Psoas muscle (tissue), 8 donors: ENCODE results near the gene SLC17A6. TPM values are rescaled to one million over a fixed set of nuclear protein-coding genes. Genes with fewer than 3 reads are reported as not detected.

Experiments
- ATAC-seq, 4 donors: fragments of 200-7000 bp; cut with Tn5 transposase; one replicate each; pipeline ENCODE4 v1.9.1; 2020; ENCODE audit warnings: moderate library complexity in 3 of 4, mild to moderate bottlenecking in 2 of 4
- DNase-seq, 2 donors: peaks; one replicate each; pipeline ENCODE4 v3.0.0-alpha.2; 2020
- H3K27ac ChIP-seq: fragments of 200-600 bp; one replicate; pipeline ENCODE4 v1.8.0; 2022
- H3K27me3 ChIP-seq, 3 donors: fragments of 200-600 bp in 1 of 3; one replicate each; pipeline versions ENCODE4 v1.6.1 to v1.8.0; 2013 to 2022; ENCODE audit warnings: low read length in 2 of 3, mild to moderate bottlenecking in 2 of 3, moderate library complexity in 1 of 3; ENCODE audit not compliant: insufficient read depth in 3 of 3
- H3K36me3 ChIP-seq, 2 donors: fragments of 200-600 bp in 1 of 2; one replicate each; pipeline versions ENCODE4 v1.6.1 to v1.8.0; 2013 to 2022; ENCODE audit warnings: low read depth in 1 of 2, mild to moderate bottlenecking in 1 of 2, moderate library complexity in 1 of 2; ENCODE audit not compliant: insufficient read depth in 1 of 2
- H3K4me1 ChIP-seq: fragments of 200-600 bp; one replicate; pipeline ENCODE4 v1.8.0; 2022
- H3K4me3 ChIP-seq: fragments of 200-600 bp; one replicate; pipeline ENCODE4 v1.8.0; 2022; ENCODE audit warnings: mild to moderate bottlenecking
- H3K9me3 ChIP-seq: fragments of 200-600 bp; one replicate; pipeline ENCODE4 v1.8.0; 2022
- CTCF ChIP-seq: fragments of 200-600 bp; IDR thresholded peaks from one replicate; pipeline ENCODE4 v1.8.0; 2022; ENCODE audit warnings: antibody characterized with exemption
- WGBS, 3 donors: extraction: QIAGEN DNeasy Blood & Tissue Kit; methylation state at CpG; one replicate each; pipeline versions ENCODE4 v1.1.6 to v1.1.7; 2013; 5-methylcytosine and 5-hydroxymethylcytosine counted together
- intact Hi-C, 2 donors: fragments of 100-400 bp; cut with DNase I; formaldehyde crosslinking; loops; one replicate each; pipeline versions ENCODE4 v1.11.0 to v1.14.2; 2022
- polyA plus RNA-seq, 3 donors: library from polyadenylated mRNA; stranded (reverse); fragments of 200-250 nt; gene quantifications; one replicate each; pipeline ENCODE4 v1.2.3, GENCODE V29; 2013
- total RNA-seq, 4 donors: library from RNA; stranded (reverse); fragmentation: NEBNext Ultra II Directional in 2 of 4; extraction: Animal tissue kit (Norgen Biotek cat#: 25700) in 2 of 4; gene quantifications; one replicate each; pipeline versions ENCODE4 v1.2.1 to v1.2.4, GENCODE V29; 2021 to 2023
- donor health status: healthy with polysubstance abuse.
- donor health status: DM: no; HTN: no; CAD: no; lungs with moderate emphysema.
- donor health status: Bipolar disorder and iron deficiency.
- donor health status: healthy.
- donor health status: DM: yes; HTN: yes; CAD: no.
- donor health status: DM: no; HTN: no; CAD: no.
- donor health status: DM: no; HTN: no; CAD: no.
- donor health status: DM: yes; HTN: yes; CAD: no.

Gene SLC17A6
- total and polyA plus RNA-seq, 7 donors: not detected

GRCh38 chr11:22340701-22341587, 2.8 kb downstream of the SLC17A6 start:
- ATAC-seq (no peak), DNase-seq (no peak)
- WGBS, 3 donors: 6 to 8% (median 8%) methylated on average over 39 to 40 of the region's 40 CpGs
- H3K27me3 ChIP-seq: peaks cover 6 to 69% (median 32%) of the 10 kb centered on the region in 3 donors
- H3K36me3 ChIP-seq: no peaks in the 10 kb centered on the region
- intact Hi-C loops: no loop called here
- no peak overlapping the region for H3K4me3 ChIP-seq
- no peak overlapping the region for H3K27ac ChIP-seq
- no peaks in the 10 kb centered on the region for H3K9me3 ChIP-seq
- no peak for TF ChIP-seq CTCF
- no peaks in the 10 kb centered on the region for H3K4me1 ChIP-seq

DNA sequence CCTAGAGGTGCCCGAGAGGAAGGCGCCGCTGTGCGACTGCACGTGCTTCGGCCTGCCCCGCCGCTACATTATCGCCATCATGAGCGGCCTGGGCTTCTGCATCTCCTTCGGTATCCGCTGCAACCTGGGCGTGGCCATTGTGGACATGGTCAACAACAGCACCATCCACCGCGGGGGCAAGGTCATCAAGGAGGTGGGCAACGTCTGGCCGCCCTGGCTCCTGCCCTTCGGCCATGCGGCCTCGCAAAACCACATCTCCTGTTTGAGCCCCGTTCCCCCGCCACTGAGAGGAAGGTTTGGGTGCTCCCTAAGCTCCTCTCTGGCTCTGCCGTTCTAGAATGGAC, 3.4 kb downstream of the SLC17A6 start:
- Histone ChIP-seq H3K4me1 (no peaks in the 10 kb centered on the region), H3K36me3 (no peaks in the 10 kb centered on the region), H3K9me3 (no peaks in the 10 kb centered on the region), H3K27me3 (peaks cover 6 to 69% (median 32%) of the 10 kb centered on the region in 3 donors), H3K27ac (no peak overlapping the region), H3K4me3 (no peak overlapping the region)
- intact Hi-C loops: no loop called here
- no peak for TF ChIP-seq CTCF
- no peak for DNase-seq
- ATAC-seq: no peak
- WGBS, 3 donors: 5 to 9% (median 7%) methylated on average over 21 to 23 of the region's 23 CpGs

- ATAC-seq (no peak), DNase-seq (no peak)
- no peak for TF ChIP-seq CTCF
- WGBS, 3 donors: 7 to 8% (median 7%) methylated on average over 25 of the region's 25 CpGs
- intact Hi-C loops: no loop called here
- Histone ChIP-seq H3K27me3 (peaks cover 6 to 69% (median 32%) of the 10 kb centered on the region in 3 donors), H3K4me3 (no peak overlapping the region), H3K36me3 (no peaks in the 10 kb centered on the region), H3K9me3 (no peaks in the 10 kb centered on the region), H3K27ac (no peak overlapping the region), H3K4me1 (no peaks in the 10 kb centered on the region)
Measured at GRCh38 chr11:22342211-22343031, 4.2 kb downstream of the SLC17A6 start.

- no peak for TF ChIP-seq CTCF
- intact Hi-C loops: no loop called here
- no peak for ATAC-seq
- Histone ChIP-seq H3K4me3 (no peak overlapping the region), H3K36me3 (no peaks in the 10 kb centered on the region), H3K27ac (no peak overlapping the region), H3K27me3 (peaks cover 6 to 65% (median 32%) of the 10 kb centered on the region in 3 donors), H3K4me1 (no peaks in the 10 kb centered on the region), H3K9me3 (no peaks in the 10 kb centered on the region)
- 2 to 3% (median 3%) methylated on average over 6 of the region's 6 CpGs for WGBS, 3 donors
- no peak for DNase-seq
Measured at GRCh38 chr11:22343032-22343324, 4.8 kb downstream of the SLC17A6 start.
